Pulmonary artery endothelial cell (primary cell): ENCODE data around the gene GOSR2. TPM values are rescaled to one million over a fixed set of nuclear protein-coding genes. Genes with fewer than 3 reads are reported as not detected.
"Not testable (repeated sequence)": the region's sequence is repeated elsewhere in the genome, so short reads cannot be mapped to it uniquely, and the experiment has no call there.

Experiments
- DNase-seq: peaks from one replicate; pipeline ENCODE4 v3.0.0-alpha.2; 2011; ENCODE audit warnings: low read depth, low spot score
- total RNA-seq: library from RNA; depleted of rRNA; stranded (reverse); fragments of >200 nt; gene quantifications from 2 replicates; pipeline ENCODE4 v1.2.3, GENCODE V29; 2014

GOSR2 gene
- total RNA-seq, 1 donor from 2014 or later = 57.5 TPM

DNA sequence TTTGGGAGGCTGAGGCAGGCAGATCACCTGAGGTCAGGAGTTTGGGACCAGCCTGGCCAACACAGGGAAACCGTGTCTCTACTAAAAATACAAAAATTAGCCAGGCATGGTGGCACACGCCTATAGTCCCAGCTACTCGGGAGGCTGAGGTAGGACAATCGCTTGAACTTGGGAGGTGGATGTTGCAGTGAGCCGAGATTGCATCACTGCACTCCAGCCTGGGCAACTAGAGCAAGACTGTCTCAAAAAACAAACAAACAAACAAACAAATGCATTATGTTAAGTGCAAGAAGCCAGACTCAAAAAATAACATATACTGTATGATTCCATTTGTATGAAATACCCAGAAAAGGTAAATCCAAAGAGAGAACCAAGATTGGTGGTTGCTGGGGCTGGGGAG lies 65.0 kb downstream of the GOSR2 start:
- not testable (repeated sequence) for DNase-seq

DNA sequence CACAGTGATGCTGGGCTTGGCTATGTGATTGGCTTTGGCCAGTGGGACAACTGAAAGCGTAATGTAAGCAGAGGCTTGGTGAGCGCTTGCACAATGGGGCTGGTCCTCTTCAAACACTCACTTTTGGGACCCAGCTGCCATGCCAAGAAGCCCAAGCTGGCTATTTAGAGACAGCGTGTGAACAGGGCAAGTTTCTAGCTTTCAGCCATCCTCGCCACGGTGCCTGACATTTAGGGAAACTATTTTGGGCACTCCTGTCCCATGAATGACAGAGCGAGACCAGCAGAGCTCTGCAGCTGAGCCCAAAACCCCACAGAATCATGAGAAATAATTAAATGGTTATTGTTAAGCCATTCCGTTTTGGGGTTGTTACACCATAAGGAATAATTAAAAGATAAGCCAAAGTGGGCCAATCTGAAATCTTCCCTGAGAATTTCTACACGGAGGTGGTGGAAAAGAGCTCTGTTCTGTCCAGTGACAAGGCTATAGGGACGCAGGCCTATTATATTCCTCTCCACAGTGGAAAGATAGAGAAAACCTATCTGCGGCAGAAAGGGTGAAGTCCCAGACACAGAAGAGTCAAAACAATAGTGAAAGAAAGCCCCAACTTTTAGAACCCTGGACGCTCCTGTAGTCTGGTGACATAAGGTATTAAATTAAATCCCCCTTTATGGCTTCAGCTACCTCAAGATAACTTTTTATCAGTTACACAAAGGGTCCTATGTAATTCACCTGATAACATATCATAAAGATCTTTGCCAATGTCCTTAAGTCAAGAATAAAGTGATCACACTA lies 66.9 kb downstream of the GOSR2 start:
- no peak for DNase-seq

- DNase-seq = no peak
These were observed 68.7 kb downstream of the GOSR2 start for GRCh38 chr17:46991617-46992016.

Other genes starting within 250 kb of the GOSR2 start
- 1.9 and 2.0 TPM in 2 replicates for gene WNT3, start 104.5 kb upstream of the GOSR2 start, total RNA-seq
- not detected in 2 replicates for gene WNT9B, start 71.6 kb upstream of the GOSR2 start, total RNA-seq
- 0.07 and 0.21 TPM in 2 replicates for gene RPRML, start 56.1 kb downstream of the GOSR2 start, total RNA-seq